H9 (cell line): ENCODE data around the gene SLC35G1. TPM values are rescaled to one million over a fixed set of nuclear protein-coding genes. Genes with fewer than 3 reads are reported as not detected.

Experiments used
- DNase-seq: peaks from one replicate; pipeline ENCODE4 v3.0.0-alpha.2; 2017
- H2AFZ ChIP-seq: one replicate; pipeline ENCODE4 v1.6.1; 2013; ENCODE audit warnings: mild to moderate bottlenecking, low read length, control low read depth, moderate library complexity
- H2AK5ac ChIP-seq: 2 replicates; pipeline ENCODE4 v1.6.1; 2013; ENCODE audit warnings: low read length, control low read depth, mixed read lengths; ENCODE audit not compliant: insufficient read length
- H2BK120ac ChIP-seq: one replicate; pipeline ENCODE4 v1.6.1; 2013; ENCODE audit warnings: low read depth, mild to moderate bottlenecking, low read length, control low read depth, inconsistent platforms; ENCODE audit not compliant: poor library complexity, severe bottlenecking
- H2BK12ac ChIP-seq: 2 replicates; pipeline ENCODE4 v1.6.1; 2013; ENCODE audit warnings: low read length, control low read depth, mixed read lengths, low read depth; ENCODE audit not compliant: insufficient read length
- H2BK15ac ChIP-seq: 2 replicates; pipeline ENCODE4 v1.6.1; 2013; ENCODE audit warnings: low read depth, low read length, control low read depth
- H2BK20ac ChIP-seq: one replicate; pipeline ENCODE4 v1.6.1; 2013; ENCODE audit warnings: low read depth, mild to moderate bottlenecking, low read length, control low read depth, inconsistent platforms; ENCODE audit not compliant: poor library complexity, severe bottlenecking
- H2BK5ac ChIP-seq: 2 replicates; pipeline ENCODE4 v1.6.1; 2013; ENCODE audit warnings: low read length, control low read depth, mixed read lengths; ENCODE audit not compliant: insufficient read length
- H3K14ac ChIP-seq: 2 replicates; pipeline ENCODE4 v1.6.1; 2013; ENCODE audit warnings: low read length, control low read depth; ENCODE audit not compliant: insufficient read depth
- H3K18ac ChIP-seq: 2 replicates; pipeline ENCODE4 v1.6.1; 2013; ENCODE audit warnings: low read depth, mild to moderate bottlenecking, mixed read lengths, low read length, control low read depth; ENCODE audit not compliant: insufficient read length
- H3K23ac ChIP-seq: 2 replicates; pipeline ENCODE4 v1.6.1; 2013; ENCODE audit warnings: low read length, control low read depth, mixed read lengths, low read depth; ENCODE audit not compliant: insufficient read length
- H3K23me2 ChIP-seq: 2 replicates; pipeline ENCODE4 v1.6.1; 2013; ENCODE audit warnings: low read depth, mild to moderate bottlenecking, mixed read lengths, low read length, control low read depth; ENCODE audit not compliant: insufficient read length, poor library complexity, severe bottlenecking
- H3K27ac ChIP-seq: 2 replicates; pipeline ENCODE4 v1.5.1; 2013; ENCODE audit warnings: low read length, control low read depth, mixed read lengths, low read depth; ENCODE audit not compliant: insufficient read length
- H3K27me3 ChIP-seq: 2 replicates; pipeline ENCODE4 v1.6.1; 2013; ENCODE audit warnings: low read length, control low read depth, inconsistent platforms; ENCODE audit not compliant: insufficient read depth
- H3K4ac ChIP-seq: 2 replicates; pipeline ENCODE4 v1.6.1; 2013; ENCODE audit warnings: low read depth, mild to moderate bottlenecking, control low read depth, inconsistent platforms, low read length, moderate library complexity
- H3K4me1 ChIP-seq: 2 replicates; pipeline ENCODE4 v1.6.1; 2013; ENCODE audit warnings: low read length, control low read depth, inconsistent platforms; ENCODE audit not compliant: insufficient read depth
- H3K4me2 ChIP-seq: 2 replicates; pipeline ENCODE4 v1.6.1; 2013; ENCODE audit warnings: low read length, control low read depth, mixed read lengths; ENCODE audit not compliant: insufficient read length, insufficient read depth
- H3K56ac ChIP-seq: 2 replicates; pipeline ENCODE4 v1.6.1; 2013; ENCODE audit warnings: low read depth, mild to moderate bottlenecking, mixed read lengths, low read length, control low read depth; ENCODE audit not compliant: insufficient read length
- H3K79me1 ChIP-seq: 2 replicates; pipeline ENCODE4 v1.6.1; 2013; ENCODE audit warnings: low read depth, mild to moderate bottlenecking, moderate library complexity, low read length, control low read depth, inconsistent platforms; ENCODE audit not compliant: insufficient read depth, poor library complexity, severe bottlenecking
- H3K79me2 ChIP-seq: 2 replicates; pipeline ENCODE4 v1.6.1; 2013; ENCODE audit warnings: low read length, control low read depth, inconsistent platforms; ENCODE audit not compliant: insufficient read depth
- H3K9ac ChIP-seq: 2 replicates; pipeline ENCODE4 v1.6.1; 2013; ENCODE audit warnings: low read length, control low read depth, mixed read lengths; ENCODE audit not compliant: insufficient read length; ENCODE audit errors: extremely low read depth
- H3K9me3 ChIP-seq: one replicate; pipeline ENCODE4 v1.6.1; 2013; ENCODE audit warnings: low read depth, low read length, inconsistent platforms; ENCODE audit not compliant: control insufficient read depth
- H3T11ph ChIP-seq: one replicate; pipeline ENCODE4 v1.6.1; 2013; ENCODE audit warnings: mild to moderate bottlenecking, low read length, control low read depth, inconsistent platforms
- H4K20me1 ChIP-seq: one replicate; pipeline ENCODE4 v1.6.1; 2013; ENCODE audit not compliant: control insufficient read depth, insufficient read length, insufficient read depth
- H4K5ac ChIP-seq: 2 replicates; pipeline ENCODE4 v1.6.1; 2013; ENCODE audit warnings: low read depth, mild to moderate bottlenecking, mixed read lengths, low read length, control low read depth; ENCODE audit not compliant: insufficient read length
- H4K8ac ChIP-seq: replicated peaks from 2 replicates; pipeline ENCODE4 v1.6.1; 2013; ENCODE audit warnings: low read length, control low read depth, mixed read lengths, low read depth; ENCODE audit not compliant: insufficient read length
- H4K91ac ChIP-seq: 2 replicates; pipeline ENCODE4 v1.6.1; 2013; ENCODE audit warnings: low read depth, mild to moderate bottlenecking, moderate library complexity, mixed read lengths, low read length, control low read depth; ENCODE audit not compliant: insufficient read length
- H3K27ac Mint-ChIP-seq, 3 experiments: 2 replicates in 2 of 3; 3 replicates in 1 of 3; pipeline ENCODE4 v1.8.0; 2020 to 2021; ENCODE audit warnings: mixed read lengths in 3 of 3, mild to moderate bottlenecking in 1 of 3, moderate library complexity in 1 of 3
- H3K27me3 Mint-ChIP-seq: 2 replicates; pipeline ENCODE4 v1.8.0; 2021; ENCODE audit warnings: low read depth, mild to moderate bottlenecking, moderate library complexity, mixed read lengths
- H3K36me3 Mint-ChIP-seq, 3 experiments: 2 replicates in 2 of 3; 3 replicates in 1 of 3; pipeline ENCODE4 v1.8.0; 2020 to 2021; ENCODE audit warnings: low read depth in 3 of 3, mixed read lengths in 3 of 3; ENCODE audit not compliant: insufficient read depth in 1 of 3
- H3K4me1 Mint-ChIP-seq, 2 experiments: 2 replicates each; pipeline ENCODE4 v1.8.0; 2020; ENCODE audit warnings: mixed read lengths in 2 of 2
- H3K4me3 Mint-ChIP-seq, 2 experiments: 2 replicates in 1 of 2; 3 replicates in 1 of 2; pipeline ENCODE4 v1.8.0; 2020 to 2021; ENCODE audit warnings: mild to moderate bottlenecking in 2 of 2, mixed read lengths in 2 of 2, moderate library complexity in 1 of 2
- H3K9me3 Mint-ChIP-seq, 2 experiments: 2 replicates in 1 of 2; 3 replicates in 1 of 2; pipeline ENCODE4 v1.8.0; 2020; ENCODE audit warnings: mild to moderate bottlenecking in 2 of 2, mixed read lengths in 2 of 2, moderate library complexity in 1 of 2
- CTCF ChIP-seq: fragments of 200-600 bp; sonication (generic); conservative IDR thresholded peaks from 3 replicates; pipeline ENCODE4 v1.8.0; 2021; ENCODE audit warnings: antibody characterized with exemption, mild to moderate bottlenecking
- WGBS: extraction: QIAGEN DNeasy Blood & Tissue Kit; methylation state at CpG from one replicate; pipeline ENCODE4 v1.1.7; 2013; ENCODE audit warnings: missing lambda C conversion rate, low lambda C conversion rate, mixed read lengths; ENCODE audit not compliant: insufficient read length; ENCODE audit errors: extremely low coverage; 5-methylcytosine and 5-hydroxymethylcytosine counted together
- total RNA-seq: library from RNA; stranded (reverse); gene quantifications from 2 replicates; pipeline ENCODE4 v1.2.1, GENCODE V29; 2021

The SLC35G1 gene
- total RNA-seq, 1 experiment from 2014 or later, result 6.3 TPM

DNA sequence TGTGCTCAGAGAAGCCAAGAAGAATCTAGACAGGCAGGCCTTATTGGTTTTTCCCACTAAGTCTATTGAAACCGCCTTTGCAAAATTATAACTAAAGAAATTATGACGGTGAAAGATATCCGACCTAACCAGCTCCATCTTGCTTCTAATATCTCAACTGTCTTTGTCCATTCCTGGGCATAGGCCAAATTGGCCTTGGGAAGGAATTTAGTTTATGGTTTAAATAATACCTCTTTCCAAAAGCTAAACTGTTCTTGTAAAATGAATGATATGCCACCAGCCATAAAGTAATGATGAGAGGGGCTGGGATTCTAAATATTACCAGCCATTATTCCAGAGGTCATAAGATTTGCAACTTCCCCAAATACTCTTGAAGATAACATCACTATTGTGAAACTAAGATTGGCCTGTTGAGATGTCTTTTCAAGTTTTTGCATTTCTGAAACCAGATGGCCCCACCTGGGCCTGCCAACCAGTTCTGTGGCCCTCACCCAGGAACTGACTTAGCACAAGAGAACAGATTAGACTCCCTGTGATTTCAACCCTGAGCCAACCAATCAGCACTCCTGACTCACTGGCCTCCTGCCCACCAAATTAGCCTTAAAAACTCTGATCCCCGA lies 41.2 kb upstream of the SLC35G1 start:
- Histone ChIP-seq H3K23ac (no peak overlapping the region), H2BK120ac (no peak overlapping the region), H2AK5ac (no peak overlapping the region), H3K9me3 (peaks cover 8% of the 10 kb centered on the region), H3K79me1 (no peaks in the 10 kb centered on the region), H3K56ac (no peak overlapping the region), H3K18ac (no peak overlapping the region), H3K4me1 (no peaks in the 10 kb centered on the region; the same call in 1 of the 2 replicates), H3K4ac (no peak overlapping the region), H3K27ac (no peak overlapping the region), H4K20me1 (no peaks in the 10 kb centered on the region), H3K4me2 (no peak overlapping the region), H2BK12ac (no peak overlapping the region), H2BK20ac (no peak overlapping the region), H3K14ac (no peak overlapping the region), H4K5ac (no peak overlapping the region), H4K8ac (no peak overlapping the region), H3K23me2 (no peaks in the 10 kb centered on the region), H2AFZ (no peak overlapping the region), H2BK5ac (no peak overlapping the region), H4K91ac (no peak overlapping the region), H3K27me3 (peaks cover 13% of the 10 kb centered on the region; the same call in 1 of the 2 replicates), H3T11ph (no peak overlapping the region), H2BK15ac (no peak overlapping the region), H3K9ac (no peak overlapping the region), H3K79me2 (no peaks in the 10 kb centered on the region)
- DNase-seq, result no peak
- peaks cover 100% of the 10 kb centered on the region for H3K27me3 Mint-ChIP-seq
- H3K4me3 Mint-ChIP-seq, result no peak overlapping the region
- peaks cover 7 to 10% (median 8%) of the 10 kb centered on the region in 3 experiments; a peak in 6 of 7 replicates for H3K36me3 Mint-ChIP-seq
- no peak for TF ChIP-seq CTCF
- WGBS, result no CpG with 5 or more reads among the region's 4 CpGs
- peaks cover 27 to 35% of the 10 kb centered on the region in 2 experiments for H3K4me1 Mint-ChIP-seq
- H3K9me3 Mint-ChIP-seq, result peaks cover 32 to 40% of the 10 kb centered on the region in 2 experiments
- H3K27ac Mint-ChIP-seq, result no peak overlapping the region
